Loucy (cell line): ENCODE results near the gene TAL2.

Experiments
- H2AFZ ChIP-seq: fragments of 200-600 bp; sonication (generic); 2 replicates; pipeline ENCODE4 v1.6.0; 2016; ENCODE audit warnings: antibody characterized with exemption, mild to moderate bottlenecking, low read length, moderate library complexity
- H3F3A ChIP-seq: fragments of 200-600 bp; 2 replicates; pipeline ENCODE4 v1.6.0; 2016; ENCODE audit warnings: antibody characterized with exemption, low read depth, mild to moderate bottlenecking
- H3K27me3 ChIP-seq: fragments of 200-600 bp; sonication (generic); 2 replicates; pipeline ENCODE4 v1.6.1; 2014; ENCODE audit warnings: low read length, mild to moderate bottlenecking; ENCODE audit not compliant: insufficient read depth, poor library complexity, severe bottlenecking
- H3K36me3 ChIP-seq: fragments of 200-600 bp; sonication (generic); 2 replicates; pipeline ENCODE4 v1.6.1; 2016; ENCODE audit warnings: low read length; ENCODE audit not compliant: insufficient read depth
- H3K4me1 ChIP-seq: fragments of 200-600 bp; sonication (generic); 2 replicates; pipeline ENCODE4 v1.5.1; 2014; ENCODE audit warnings: low read length, mild to moderate bottlenecking; ENCODE audit not compliant: insufficient read depth, poor library complexity, severe bottlenecking
- H3K4me2 ChIP-seq: fragments of 200-600 bp; sonication (generic); 2 replicates; pipeline ENCODE4 v1.6.0; 2014; ENCODE audit warnings: antibody characterized with exemption, low read length, low read depth, mild to moderate bottlenecking; ENCODE audit not compliant: poor library complexity, severe bottlenecking
- H3K4me3 ChIP-seq: fragments of 200-600 bp; sonication (generic); 2 replicates; pipeline ENCODE4 v1.5.1; 2014; ENCODE audit warnings: low read length, mild to moderate bottlenecking, mixed read lengths; ENCODE audit not compliant: poor library complexity, severe bottlenecking
- H3K79me2 ChIP-seq: fragments of 200-600 bp; sonication (generic); 2 replicates; pipeline ENCODE4 v1.6.1; 2014; ENCODE audit warnings: low read length; ENCODE audit not compliant: insufficient read depth
- H3K9ac ChIP-seq: fragments of 200-600 bp; sonication (generic); 2 replicates; pipeline ENCODE4 v1.6.0; 2014; ENCODE audit warnings: mild to moderate bottlenecking, low read depth, low read length, moderate library complexity; ENCODE audit not compliant: poor library complexity, severe bottlenecking
- H3K9me2 ChIP-seq: fragments of 200-600 bp; sonication (generic); replicated peaks from 2 replicates; pipeline ENCODE4 v1.6.1; 2016; ENCODE audit warnings: low read depth, low read length, mixed read lengths
- H3K9me3 ChIP-seq: fragments of 200-600 bp; sonication (generic); 2 replicates; pipeline ENCODE4 v1.6.1; 2014; ENCODE audit warnings: mild to moderate bottlenecking, antibody characterized with exemption, low read length, low read depth; ENCODE audit not compliant: insufficient read depth
- H4K20me1 ChIP-seq: fragments of 200-600 bp; sonication (generic); 2 replicates; pipeline ENCODE4 v1.6.0; 2014; ENCODE audit warnings: antibody characterized with exemption, low read length, mild to moderate bottlenecking; ENCODE audit not compliant: insufficient read depth, poor library complexity, severe bottlenecking
- CTCF ChIP-seq: fragments of 200-600 bp; sonication (generic); conservative IDR thresholded peaks from 2 replicates; pipeline ENCODE4 v1.5.1; 2014; ENCODE audit warnings: mild to moderate bottlenecking, antibody characterized with exemption, low read length
- EZH2phosphoT487 ChIP-seq: fragments of 200-600 bp; IDR thresholded peaks from 2 replicates; pipeline ENCODE4 v1.6.1; 2018; ENCODE audit warnings: antibody characterized with exemption, mild to moderate bottlenecking, moderate library complexity, borderline replicate concordance

The TAL2 gene

GRCh38 chr9:105672711-105673234, 10.5 kb downstream of the TAL2 start:
- H3K9me3 ChIP-seq = no peaks in the 10 kb centered on the region
- H3K4me2 ChIP-seq = no peak overlapping the region
- H2AFZ ChIP-seq = peak overlapping the region; percentile 36; the same call in 1 of the 2 replicates
- no peak overlapping the region for H3K4me3 ChIP-seq
- H3K9me2 ChIP-seq = no peaks in the 10 kb centered on the region
- no peaks in the 10 kb centered on the region for H3F3A ChIP-seq
- H3K27me3 ChIP-seq = no peaks in the 10 kb centered on the region
- TF ChIP-seq EZH2phosphoT487 = no peak
- TF ChIP-seq CTCF = no peak
- H3K79me2 ChIP-seq = no peaks in the 10 kb centered on the region
- H4K20me1 ChIP-seq = no peaks in the 10 kb centered on the region
- no peak overlapping the region for H3K9ac ChIP-seq
- H3K4me1 ChIP-seq = peaks cover 22% of the 10 kb centered on the region
- no peaks in the 10 kb centered on the region for H3K36me3 ChIP-seq

GRCh38 chr9:105673850-105674387, 11.7 kb downstream of the TAL2 start:
- Histone ChIP-seq H3K9me2 (no peaks in the 10 kb centered on the region), H3K4me3 (no peak overlapping the region), H3K4me1 (peaks cover 22% of the 10 kb centered on the region), H4K20me1 (no peaks in the 10 kb centered on the region), H3K79me2 (no peaks in the 10 kb centered on the region), H3K4me2 (peak overlapping the region; percentile 33), H3K36me3 (no peaks in the 10 kb centered on the region), H3F3A (no peaks in the 10 kb centered on the region), H3K9ac (no peak overlapping the region), H3K9me3 (no peaks in the 10 kb centered on the region), H3K27me3 (no peaks in the 10 kb centered on the region), H2AFZ (peak overlapping the region; percentile 36; the same call in 1 of the 2 replicates)
- TF ChIP-seq CTCF (no peak), EZH2phosphoT487 (no peak)

- no peak overlapping the region for H3K4me3 ChIP-seq
- no peaks in the 10 kb centered on the region for H3K9me3 ChIP-seq
- no peak overlapping the region for H3K9ac ChIP-seq
- no peaks in the 10 kb centered on the region for H3K27me3 ChIP-seq
- H3K36me3 ChIP-seq = no peaks in the 10 kb centered on the region
- peaks cover 35% of the 10 kb centered on the region for H3K4me1 ChIP-seq
- no peaks in the 10 kb centered on the region for H4K20me1 ChIP-seq
- no peaks in the 10 kb centered on the region for H3K79me2 ChIP-seq
- H3K4me2 ChIP-seq = no peak overlapping the region
- 0 out of 2 replicates have a peak overlapping the region, but pooled peaks have one; percentile 45 for H2AFZ ChIP-seq
- no peak for TF ChIP-seq CTCF
- no peak for TF ChIP-seq EZH2phosphoT487
- no peaks in the 10 kb centered on the region for H3K9me2 ChIP-seq
- no peaks in the 10 kb centered on the region for H3F3A ChIP-seq
Measured at GRCh38 chr9:105676351-105676923, 14.2 kb downstream of the TAL2 start.
